IPS-18c (cell line): ENCODE measurements around the gene RFLNA.

Experiments
- H3K4me3 ChIP-seq: 2 replicates; pipeline ENCODE4 v1.7.0; 2013; ENCODE audit warnings: low read depth, mild to moderate bottlenecking, low read length, moderate library complexity; ENCODE audit not compliant: insufficient read depth
- H3K9me3 ChIP-seq: one replicate; pipeline ENCODE4 v1.6.1; 2013; ENCODE audit warnings: mild to moderate bottlenecking, low read length, moderate library complexity; ENCODE audit not compliant: control insufficient read depth, insufficient read depth

RFLNA gene, protein sequence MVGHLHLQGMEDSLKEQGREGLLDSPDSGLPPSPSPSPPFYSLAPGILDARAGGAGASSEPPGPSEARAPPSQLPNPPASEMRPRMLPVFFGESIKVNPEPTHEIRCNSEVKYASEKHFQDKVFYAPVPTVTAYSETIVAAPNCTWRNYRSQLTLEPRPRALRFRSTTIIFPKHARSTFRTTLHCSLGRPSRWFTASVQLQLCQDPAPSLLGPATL

GRCh38 chr12:124294780-124295341 is at the start of gene RFLNA:
Gene RFLNA (plus strand): TSS chr12:124295093. CDS start chr12:124295430, 337 bp downstream.
- Histone ChIP-seq H3K4me3 (peak within 1 kb of the TSS; percentile 47), H3K9me3 (no peaks in the 10 kb centered on the region)

- Histone ChIP-seq H3K4me3 (no peak overlapping the region), H3K9me3 (no peaks in the 10 kb centered on the region)
Measured at GRCh38 chr12:124247331-124247730, 47.6 kb upstream of the RFLNA start.

DNA sequence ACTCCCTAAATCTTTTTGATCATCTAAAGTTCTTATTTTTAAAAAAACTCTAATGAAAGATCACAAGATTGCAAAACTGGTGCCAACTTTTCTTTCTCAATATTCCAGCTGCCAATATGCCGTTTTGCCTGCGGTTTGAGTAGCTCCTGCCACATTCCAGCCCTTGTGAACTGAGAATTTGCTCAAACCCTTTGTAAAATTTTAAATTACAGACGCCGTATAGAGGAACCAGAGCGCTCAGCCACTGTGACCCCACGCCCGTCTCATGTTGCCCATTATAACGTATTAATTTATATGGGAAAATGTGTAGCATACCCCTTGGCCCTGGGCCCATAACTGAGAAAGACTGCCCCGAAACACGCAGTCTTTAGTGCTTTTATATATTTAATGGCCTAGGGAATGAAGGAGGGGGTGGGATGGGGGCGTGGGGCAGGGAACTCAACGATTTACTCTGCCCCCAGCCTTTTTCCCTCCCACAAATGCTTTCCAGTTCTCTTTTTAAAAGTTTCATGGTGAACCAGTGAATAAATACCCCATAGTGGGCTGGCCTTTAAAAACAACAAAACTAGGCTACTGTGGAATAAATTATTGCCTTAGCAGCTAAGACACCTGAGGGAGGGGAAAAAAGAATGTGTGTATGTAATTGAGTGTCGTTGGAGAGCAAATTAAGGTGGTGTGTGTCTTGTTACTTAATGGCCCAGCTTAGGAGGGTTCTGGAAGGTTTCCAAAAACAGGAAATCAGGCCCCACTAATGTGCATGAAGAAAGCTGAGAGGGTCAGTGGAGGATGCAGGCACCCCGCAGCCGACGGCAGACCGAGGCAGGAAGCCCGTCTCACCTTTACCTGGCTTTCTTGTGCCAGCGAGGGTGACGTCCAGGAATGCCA is 45.7 kb upstream of the RFLNA start:
- Histone ChIP-seq H3K9me3 (no peaks in the 10 kb centered on the region), H3K4me3 (no peak overlapping the region)

DNA sequence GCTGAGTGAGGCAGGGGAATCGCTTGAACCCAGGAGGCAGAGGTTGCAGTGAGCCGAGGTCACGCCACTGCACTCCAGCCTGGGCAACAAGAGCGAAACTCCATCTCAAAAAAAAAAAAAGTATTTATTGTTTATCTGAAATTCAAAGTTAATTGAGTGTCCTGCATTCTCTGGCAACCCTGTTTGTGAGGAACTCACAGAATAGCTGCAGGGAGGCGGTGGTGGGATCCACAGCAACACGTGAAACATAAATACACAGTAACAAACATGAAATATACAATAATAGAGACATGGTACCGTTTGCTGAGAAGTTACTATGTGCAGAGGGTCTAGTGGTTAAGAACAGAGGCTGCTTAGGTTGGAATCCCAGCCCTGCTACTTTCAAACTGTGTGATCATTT is 43.7 kb upstream of the RFLNA start:
- H3K4me3 ChIP-seq: no peak overlapping the region
- no peaks in the 10 kb centered on the region for H3K9me3 ChIP-seq

DNA sequence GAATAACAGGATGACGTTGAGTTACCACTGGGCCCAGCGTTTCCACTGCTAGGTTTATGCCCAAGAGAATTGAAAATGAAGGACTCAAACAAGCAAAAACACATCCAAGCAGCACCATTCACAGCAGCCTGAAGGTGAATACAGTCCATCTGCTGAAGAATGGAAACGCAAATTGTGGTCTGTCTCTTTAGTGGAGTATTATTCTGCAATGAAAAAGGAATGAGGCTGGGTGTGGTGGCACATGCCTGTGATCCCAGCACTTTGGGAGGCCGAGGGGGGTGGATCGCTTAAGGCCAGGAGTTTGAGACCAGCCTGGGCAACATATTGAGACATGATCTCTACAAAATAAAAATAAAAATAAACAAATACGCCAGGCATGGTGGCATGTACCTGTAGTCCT is 41.9 kb upstream of the RFLNA start:
- H3K4me3 ChIP-seq: no peak overlapping the region
- H3K9me3 ChIP-seq: no peaks in the 10 kb centered on the region

- H3K4me3 ChIP-seq: no peak overlapping the region
- H3K9me3 ChIP-seq: no peaks in the 10 kb centered on the region
Measured at GRCh38 chr12:124254126-124254525, 40.8 kb upstream of the RFLNA start.

DNA sequence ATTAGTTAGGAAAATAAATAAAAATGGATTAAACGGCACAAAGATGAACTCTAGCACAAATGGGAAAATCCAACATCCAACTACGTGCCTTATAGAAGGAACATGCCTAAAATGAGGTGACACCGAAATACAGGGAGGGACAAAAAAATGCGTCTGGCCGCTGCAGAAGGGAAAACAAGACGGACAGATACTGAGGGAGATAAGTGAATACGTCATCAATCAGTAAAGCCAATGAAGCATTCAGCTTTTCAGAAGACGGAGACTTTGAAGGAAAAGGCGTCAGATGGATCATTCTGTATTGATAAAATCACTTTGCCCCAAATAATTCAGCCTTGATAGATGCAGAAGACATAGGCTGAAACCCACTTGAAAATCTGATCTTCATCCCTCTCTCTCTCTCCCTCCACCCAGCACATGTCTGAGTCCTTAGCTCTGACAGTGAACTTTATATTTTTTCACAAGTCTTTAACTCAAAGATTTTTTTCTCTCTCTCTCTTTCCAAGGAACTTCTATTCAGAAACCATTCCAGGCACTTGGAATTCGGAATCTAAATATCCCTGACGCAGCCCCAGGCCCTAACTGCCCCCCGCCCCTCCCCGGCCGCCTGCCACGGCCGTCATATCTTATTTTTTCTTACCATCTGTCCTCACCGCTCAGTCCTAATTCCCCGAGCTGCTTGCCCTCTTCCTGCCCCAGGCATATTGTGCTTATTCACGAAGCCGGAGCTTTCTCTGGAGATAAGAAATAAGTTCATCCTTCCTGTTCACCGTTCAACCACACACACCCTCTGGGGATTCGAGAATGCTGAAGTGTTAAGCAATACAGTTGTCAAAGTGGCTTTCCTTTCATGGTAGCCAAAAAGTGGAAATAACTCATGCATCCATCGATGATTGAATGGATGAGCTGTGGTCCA is 35.5 kb upstream of the RFLNA start:
- H3K4me3 ChIP-seq: no peak overlapping the region
- no peaks in the 10 kb centered on the region for H3K9me3 ChIP-seq

DNA sequence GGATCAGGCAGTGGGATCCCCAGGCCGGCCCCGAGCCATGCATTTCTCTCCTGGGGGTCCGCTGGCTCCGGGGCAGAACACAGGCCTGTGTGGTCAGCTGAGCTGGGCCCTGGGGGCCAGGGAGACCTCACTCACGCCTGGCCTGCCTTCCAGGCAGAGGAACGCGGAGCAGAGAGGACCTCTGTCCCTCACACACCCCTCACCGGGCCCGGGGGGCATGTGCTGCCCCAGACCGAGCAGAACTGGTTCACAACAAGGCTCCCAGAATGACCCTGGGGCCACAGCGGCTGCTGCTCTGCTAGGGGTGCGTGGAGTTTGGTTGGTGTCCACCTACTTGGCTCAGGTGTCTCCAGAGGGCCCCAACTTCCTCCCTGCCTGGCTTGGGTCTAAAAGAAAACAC is 33.0 kb upstream of the RFLNA start:
- Histone ChIP-seq H3K9me3 (no peaks in the 10 kb centered on the region), H3K4me3 (no peak overlapping the region)

- no peak overlapping the region for H3K4me3 ChIP-seq
- H3K9me3 ChIP-seq: peaks cover 2% of the 10 kb centered on the region
Measured at GRCh38 chr12:124264089-124264795, 30.7 kb upstream of the RFLNA start.

DNA sequence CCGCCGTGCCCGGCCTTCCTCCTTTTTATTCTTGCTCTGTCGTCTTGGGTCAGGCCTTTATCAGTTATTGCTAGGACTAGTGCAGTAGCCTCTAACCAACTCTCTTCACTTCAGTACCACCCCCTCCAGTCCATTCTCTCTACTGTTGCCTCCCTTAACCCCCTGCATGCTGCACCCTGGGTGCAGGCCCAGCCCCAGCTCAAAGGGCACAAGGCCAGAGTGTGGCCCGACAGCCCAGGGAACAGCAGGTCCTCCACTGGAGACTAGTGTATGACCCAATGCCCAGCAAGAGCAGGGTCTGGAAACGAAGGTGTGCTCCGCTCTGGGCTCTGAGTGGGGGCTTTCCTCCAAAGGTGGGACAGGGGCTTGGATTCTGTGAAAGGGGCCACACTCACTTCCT is 30.0 kb upstream of the RFLNA start:
- peaks cover 3% of the 10 kb centered on the region for H3K9me3 ChIP-seq
- no peak overlapping the region for H3K4me3 ChIP-seq

GRCh38 chr12:124267205-124267778 is 27.6 kb upstream of the RFLNA start:
- Histone ChIP-seq H3K9me3 (peaks cover 3% of the 10 kb centered on the region), H3K4me3 (no peak overlapping the region)

- Histone ChIP-seq H3K4me3 (no peak overlapping the region), H3K9me3 (peaks cover 3% of the 10 kb centered on the region)
Measured at GRCh38 chr12:124270671-124271070, 24.2 kb upstream of the RFLNA start.

DNA sequence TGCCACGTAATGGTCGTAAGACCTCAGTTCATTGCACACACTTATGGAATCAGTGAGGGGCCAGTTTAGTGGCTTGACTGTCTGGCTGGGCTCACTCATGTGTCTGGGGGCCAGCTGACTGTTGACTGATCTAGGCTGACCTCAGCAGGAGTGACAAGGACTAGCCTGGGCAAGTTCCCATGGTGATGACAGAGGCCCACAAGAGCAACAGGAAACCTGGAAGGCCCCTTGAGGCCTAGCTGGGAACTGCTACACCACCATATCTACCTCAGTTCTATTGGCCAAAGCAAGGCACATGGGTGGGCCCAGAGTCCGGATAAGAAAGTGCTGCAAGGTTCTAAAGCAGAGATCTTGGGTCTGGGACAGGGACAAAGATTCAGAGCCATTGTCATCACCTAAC is 21.3 kb upstream of the RFLNA start:
- H3K9me3 ChIP-seq: peaks cover 3% of the 10 kb centered on the region
- H3K4me3 ChIP-seq: no peak overlapping the region

DNA sequence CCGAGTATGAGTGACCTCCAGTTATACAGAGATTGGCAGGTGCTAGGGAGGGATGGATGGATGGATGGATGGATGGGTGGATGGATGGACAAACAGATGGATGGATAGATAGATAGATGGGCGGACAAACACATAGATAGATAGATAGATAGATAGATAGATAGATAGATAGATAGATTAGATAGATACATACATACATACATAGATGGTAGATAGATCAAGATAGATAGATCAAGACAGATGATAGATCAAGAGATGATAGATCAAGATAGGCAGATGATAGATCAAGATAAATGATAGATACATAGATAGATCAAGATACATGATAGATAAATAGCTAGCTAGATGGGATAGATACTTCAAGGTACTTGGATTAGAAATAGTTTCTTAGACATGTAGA is 18.6 kb upstream of the RFLNA start:
- H3K9me3 ChIP-seq: no peaks in the 10 kb centered on the region
- H3K4me3 ChIP-seq: no peak overlapping the region

DNA sequence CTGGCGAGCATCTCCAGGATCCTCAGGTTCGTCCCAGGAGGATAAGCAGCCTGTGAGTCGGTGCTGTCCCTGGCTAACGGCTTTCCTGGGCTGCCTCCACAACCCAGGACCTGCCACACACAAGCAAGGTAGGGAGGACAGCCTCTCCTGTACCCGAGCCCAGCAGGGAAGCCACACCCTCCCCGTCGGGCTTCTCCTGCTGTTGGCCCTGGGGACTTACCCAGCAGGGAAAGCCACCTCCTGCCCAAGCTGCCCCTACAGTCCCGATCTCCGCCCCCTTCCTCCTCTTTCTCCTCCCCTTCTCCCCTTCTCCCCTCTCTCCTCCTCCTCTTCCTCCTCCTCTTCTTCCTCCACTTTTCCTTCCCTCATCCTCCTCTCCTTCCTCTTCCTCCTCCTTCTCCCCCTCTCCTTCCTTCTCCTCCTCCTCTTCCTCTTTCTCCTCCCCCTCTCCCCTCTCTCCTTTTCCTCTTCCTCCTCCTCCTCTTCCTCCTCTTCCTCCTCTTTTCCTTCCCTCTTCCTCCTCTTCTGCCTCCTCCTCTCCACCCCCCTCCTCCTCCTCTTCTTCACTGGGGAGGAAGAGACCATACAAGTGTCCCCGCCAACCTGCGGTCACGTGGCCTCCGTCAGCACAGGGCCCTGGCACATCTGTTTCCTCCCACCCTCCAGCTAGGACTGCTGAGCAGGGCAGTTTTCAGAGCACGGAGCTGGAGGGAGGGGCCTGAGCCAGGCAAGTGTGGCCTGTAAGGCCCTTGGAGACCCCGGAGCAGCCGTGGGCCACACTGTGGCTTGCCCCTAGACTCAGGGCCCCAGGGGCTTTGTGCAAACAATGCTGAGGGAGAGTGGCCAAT is 17.3 kb upstream of the RFLNA start:
- H3K4me3 ChIP-seq: no peak overlapping the region
- H3K9me3 ChIP-seq: no peaks in the 10 kb centered on the region
